PFSK-1 (cell line): ENCODE measurements around the gene ADAM10.

Experiments
- FOXP2 ChIP-seq: optimal IDR thresholded peaks from 2 replicates; pipeline ENCODE3; 2011; ENCODE audit warnings: borderline replicate concordance, control low read depth, inconsistent platforms; ENCODE audit not compliant: insufficient read depth; ENCODE audit errors: extremely low read length, extremely low read depth
- POLR2AphosphoS5 ChIP-seq: IDR thresholded peaks from 2 replicates; pipeline ENCODE4 v1.6.1; 2012; ENCODE audit warnings: low read depth, mild to moderate bottlenecking, control low read depth, low read length, moderate library complexity
- SIN3A ChIP-seq: IDR thresholded peaks from 2 replicates; pipeline ENCODE4 v1.6.1; 2012; ENCODE audit warnings: mild to moderate bottlenecking, low read length, moderate library complexity, borderline replicate concordance; ENCODE audit not compliant: insufficient read depth
- TAF1 ChIP-seq: IDR thresholded peaks from 2 replicates; pipeline ENCODE4 v1.6.1; 2012; ENCODE audit warnings: low read length, control low read depth, borderline replicate concordance; ENCODE audit not compliant: insufficient read depth
- TF ChIP-seq, protein P1 (sequence below), 2 experiments: IDR thresholded peaks; 2 replicates each; pipeline versions ENCODE4 v1.6.1 to v1.8.0; 2011 to 2012; ENCODE audit warnings: low read depth in 2 of 2, low read length in 2 of 2, control low read depth in 1 of 2, inconsistent platforms in 1 of 2, mild to moderate bottlenecking in 1 of 2, moderate library complexity in 1 of 2; ENCODE audit not compliant: insufficient read depth in 1 of 2

Gene ADAM10

GRCh38 chr15:58559904-58560588 lies 189.5 kb downstream of the ADAM10 start:
- no peak for TF ChIP-seq SIN3A
- TF ChIP-seq FOXP2: no peak
- TF ChIP-seq, protein P1, sequence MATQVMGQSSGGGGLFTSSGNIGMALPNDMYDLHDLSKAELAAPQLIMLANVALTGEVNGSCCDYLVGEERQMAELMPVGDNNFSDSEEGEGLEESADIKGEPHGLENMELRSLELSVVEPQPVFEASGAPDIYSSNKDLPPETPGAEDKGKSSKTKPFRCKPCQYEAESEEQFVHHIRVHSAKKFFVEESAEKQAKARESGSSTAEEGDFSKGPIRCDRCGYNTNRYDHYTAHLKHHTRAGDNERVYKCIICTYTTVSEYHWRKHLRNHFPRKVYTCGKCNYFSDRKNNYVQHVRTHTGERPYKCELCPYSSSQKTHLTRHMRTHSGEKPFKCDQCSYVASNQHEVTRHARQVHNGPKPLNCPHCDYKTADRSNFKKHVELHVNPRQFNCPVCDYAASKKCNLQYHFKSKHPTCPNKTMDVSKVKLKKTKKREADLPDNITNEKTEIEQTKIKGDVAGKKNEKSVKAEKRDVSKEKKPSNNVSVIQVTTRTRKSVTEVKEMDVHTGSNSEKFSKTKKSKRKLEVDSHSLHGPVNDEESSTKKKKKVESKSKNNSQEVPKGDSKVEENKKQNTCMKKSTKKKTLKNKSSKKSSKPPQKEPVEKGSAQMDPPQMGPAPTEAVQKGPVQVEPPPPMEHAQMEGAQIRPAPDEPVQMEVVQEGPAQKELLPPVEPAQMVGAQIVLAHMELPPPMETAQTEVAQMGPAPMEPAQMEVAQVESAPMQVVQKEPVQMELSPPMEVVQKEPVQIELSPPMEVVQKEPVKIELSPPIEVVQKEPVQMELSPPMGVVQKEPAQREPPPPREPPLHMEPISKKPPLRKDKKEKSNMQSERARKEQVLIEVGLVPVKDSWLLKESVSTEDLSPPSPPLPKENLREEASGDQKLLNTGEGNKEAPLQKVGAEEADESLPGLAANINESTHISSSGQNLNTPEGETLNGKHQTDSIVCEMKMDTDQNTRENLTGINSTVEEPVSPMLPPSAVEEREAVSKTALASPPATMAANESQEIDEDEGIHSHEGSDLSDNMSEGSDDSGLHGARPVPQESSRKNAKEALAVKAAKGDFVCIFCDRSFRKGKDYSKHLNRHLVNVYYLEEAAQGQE (IDR thresholded peaks at IDR 0.05; ENCODE audit: insufficient read depth in 1 of 2, low read depth in 2 of 2, low read length in 2 of 2): no peak
- no peak for TF ChIP-seq TAF1
- no peak for TF ChIP-seq POLR2AphosphoS5

- no peak for TF ChIP-seq POLR2AphosphoS5
- TF ChIP-seq TAF1: no peak
- no peak for TF ChIP-seq SIN3A
- TF ChIP-seq, protein P1 (IDR thresholded peaks at IDR 0.05; ENCODE audit: insufficient read depth in 1 of 2, low read depth in 2 of 2, low read length in 2 of 2): no peak
- TF ChIP-seq FOXP2: no peak
Measured at GRCh38 chr15:58558777-58559176, 190.7 kb downstream of the ADAM10 start.

- TF ChIP-seq FOXP2 (no peak), POLR2AphosphoS5 (no peak), TAF1 (no peak), SIN3A (no peak)
- TF ChIP-seq, protein P1 (IDR thresholded peaks at IDR 0.05; ENCODE audit: insufficient read depth in 1 of 2, low read depth in 2 of 2, low read length in 2 of 2): no peak
Measured at GRCh38 chr15:58556541-58556940, 193.0 kb downstream of the ADAM10 start.

DNA sequence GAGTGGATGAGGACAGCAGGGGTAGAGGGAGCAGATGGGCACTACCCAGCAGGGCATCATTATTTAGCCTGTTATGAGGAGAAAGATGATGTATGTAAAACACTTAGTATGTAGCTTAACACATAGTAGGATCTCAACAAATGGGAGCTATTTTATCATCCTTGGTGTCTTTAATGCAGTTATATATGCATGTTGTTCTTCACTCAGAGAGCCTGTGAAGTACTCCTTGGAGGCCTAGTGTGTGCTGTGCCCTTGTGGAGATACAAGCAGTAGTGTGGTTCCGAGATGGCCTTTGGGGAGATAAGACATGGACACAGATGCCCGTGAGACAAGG lies 193.5 kb downstream of the ADAM10 start:
- TF ChIP-seq POLR2AphosphoS5 (no peak), SIN3A (no peak), TAF1 (no peak), FOXP2 (no peak)
- TF ChIP-seq, protein P1 (IDR thresholded peaks at IDR 0.05; ENCODE audit: insufficient read depth in 1 of 2, low read depth in 2 of 2, low read length in 2 of 2): no peak
